Liver (tissue), 9 donors: ENCODE data around the gene SLC1A2. TPM values are rescaled to one million over a fixed set of nuclear protein-coding genes. Genes with fewer than 3 reads are reported as not detected.

Experiments used
- DNase-seq: peaks from one replicate; pipeline ENCODE4 v3.0.0-alpha.2; 2017; ENCODE audit warnings: low spot score
- H3K27ac ChIP-seq, 2 donors: one replicate each; pipeline ENCODE4 v1.7.0; 2013; ENCODE audit warnings: inconsistent platforms in 2 of 2, low read length in 2 of 2, control low read depth in 1 of 2, low read depth in 1 of 2, mild to moderate bottlenecking in 1 of 2
- H3K27me3 ChIP-seq, 4 donors: one replicate each; pipeline versions ENCODE4 v1.6.1 to v1.7.0; 2013; ENCODE audit warnings: low read length in 3 of 4, inconsistent platforms in 1 of 4, mild to moderate bottlenecking in 1 of 4, moderate library complexity in 1 of 4; ENCODE audit not compliant: control insufficient read depth in 4 of 4, insufficient read depth in 4 of 4
- H3K36me3 ChIP-seq, 4 donors: one replicate each; pipeline versions ENCODE4 v1.6.1 to v1.7.0; 2013; ENCODE audit warnings: low read length in 3 of 4, mild to moderate bottlenecking in 3 of 4, low read depth in 1 of 4, moderate library complexity in 1 of 4; ENCODE audit not compliant: control insufficient read depth in 4 of 4, insufficient read depth in 3 of 4
- H3K4me1 ChIP-seq, 4 donors: one replicate each; pipeline versions ENCODE4 v1.6.1 to v1.7.0; 2013; ENCODE audit warnings: low read length in 3 of 4, mild to moderate bottlenecking in 3 of 4, moderate library complexity in 1 of 4; ENCODE audit not compliant: control insufficient read depth in 4 of 4, insufficient read depth in 4 of 4
- H3K4me3 ChIP-seq, 3 donors: one replicate each; pipeline versions ENCODE4 v1.6.1 to v1.7.0; 2013; ENCODE audit warnings: low read length in 3 of 3, control low read depth in 1 of 3, low read depth in 1 of 3, mild to moderate bottlenecking in 1 of 3
- H3K9ac ChIP-seq, 2 donors: one replicate each; pipeline ENCODE4 v1.7.0; 2013; ENCODE audit warnings: low read length in 2 of 2, mild to moderate bottlenecking in 2 of 2, moderate library complexity in 2 of 2, control low read depth in 1 of 2, low read depth in 1 of 2
- H3K9me3 ChIP-seq, 4 donors: one replicate each; pipeline versions ENCODE4 v1.6.1 to v1.7.0; 2013; ENCODE audit warnings: low read length in 3 of 4; ENCODE audit not compliant: control insufficient read depth in 4 of 4
- ATF3 ChIP-seq: IDR thresholded peaks from 2 replicates; pipeline ENCODE4 v1.6.1; 2016; ENCODE audit warnings: antibody characterized with exemption
- EGR1 ChIP-seq, 2 donors: IDR thresholded peaks; 2 replicates each; pipeline ENCODE4 v1.6.1; 2016 to 2018; ENCODE audit warnings: antibody characterized with exemption in 2 of 2, low read depth in 2 of 2
- FOXA1 ChIP-seq: IDR thresholded peaks from 2 replicates; pipeline ENCODE4 v1.6.1; 2016; ENCODE audit warnings: antibody characterized with exemption
- FOXA2 ChIP-seq: IDR thresholded peaks from 2 replicates; pipeline ENCODE4 v1.6.1; 2016; ENCODE audit warnings: antibody characterized with exemption
- GABPA ChIP-seq, 2 donors: IDR thresholded peaks in 1 of 2; conservative IDR thresholded peaks in 1 of 2; 2 replicates each; pipeline ENCODE4 v1.6.1; 2016; ENCODE audit warnings: antibody characterized with exemption in 2 of 2, mild to moderate bottlenecking in 1 of 2, moderate library complexity in 1 of 2
- HNF4A ChIP-seq, 2 donors: conservative IDR thresholded peaks; 2 replicates each; pipeline ENCODE4 v1.6.1; 2016; ENCODE audit warnings: antibody characterized with exemption in 2 of 2, mild to moderate bottlenecking in 2 of 2
- HNF4G ChIP-seq: IDR thresholded peaks from 2 replicates; pipeline ENCODE4 v1.6.1; 2016; ENCODE audit warnings: antibody characterized with exemption
- MAX ChIP-seq: IDR thresholded peaks from 2 replicates; pipeline ENCODE4 v1.6.1; 2016; ENCODE audit warnings: antibody characterized with exemption
- RAD21 ChIP-seq, 2 donors: IDR thresholded peaks; 2 replicates each; pipeline ENCODE4 v1.6.1; 2016; ENCODE audit warnings: antibody characterized with exemption in 2 of 2, mild to moderate bottlenecking in 2 of 2
- RXRA ChIP-seq, 2 donors: IDR thresholded peaks; 2 replicates each; pipeline ENCODE4 v1.6.1; 2017 to 2018; ENCODE audit warnings: antibody characterized with exemption in 2 of 2, mild to moderate bottlenecking in 1 of 2
- SP1 ChIP-seq: IDR thresholded peaks from 2 replicates; pipeline ENCODE4 v1.6.1; 2018; ENCODE audit warnings: antibody characterized with exemption, mild to moderate bottlenecking
- TAF1 ChIP-seq: conservative IDR thresholded peaks from 2 replicates; pipeline ENCODE4 v1.6.1; 2016; ENCODE audit warnings: antibody characterized with exemption, mild to moderate bottlenecking
- YY1 ChIP-seq: IDR thresholded peaks from 2 replicates; pipeline ENCODE4 v1.6.1; 2016; ENCODE audit warnings: antibody characterized with exemption, mild to moderate bottlenecking
- ZBTB33 ChIP-seq: IDR thresholded peaks from 2 replicates; pipeline ENCODE4 v1.6.1; 2016; ENCODE audit warnings: antibody characterized with exemption
- WGBS: extraction: QIAGEN DNeasy Blood & Tissue Kit; methylation state at CpG from one replicate; pipeline ENCODE4 v1.1.7; 2013; 5-methylcytosine and 5-hydroxymethylcytosine counted together
- polyA plus RNA-seq, 2 donors: library from polyadenylated mRNA; stranded (reverse) in 1 of 2; unstranded in 1 of 2; fragments of 200-250 nt in 1 of 2; fragments of >200 nt in 1 of 2; fragmentation: Nextera tagmentation in 1 of 2; extraction: Ambion mirVana in 1 of 2; gene quantifications; one replicate each; pipeline versions ENCODE4 v1.2.1 to v1.2.3, GENCODE V29; 2013 to 2015
- total RNA-seq, 2 donors: library from RNA; depleted of rRNA; stranded (reverse); fragments of >200 nt; gene quantifications; one replicate each; pipeline ENCODE4 v1.2.3, GENCODE V29; 2014
- donor health status: healthy.
- donor health status: healthy.
- donor health status: healthy.
- donor health status: healthy.
- donor health status: healthy.

SLC1A2 gene
- total and polyA plus RNA-seq, 4 donors = 6.4 to 19.5 (median 13.5) TPM

- TF ChIP-seq HNF4G (no peak), GABPA (IDR thresholded peaks at IDR 0.05 in 1 of 2, conservative IDR thresholded peaks at IDR 0.05 in 1 of 2) (no peak), HNF4A (conservative IDR thresholded peaks at IDR 0.05) (no peak), RAD21 (IDR thresholded peaks at IDR 0.05) (no peak), FOXA2 (no peak), MAX (no peak), TAF1 (no peak), YY1 (no peak), FOXA1 (no peak), ZBTB33 (no peak), RXRA (IDR thresholded peaks at IDR 0.05) (no peak), ATF3 (no peak), SP1 (no peak)
These were observed 178.3 kb downstream of the SLC1A2 start for GRCh38 chr11:35241083-35241482.

GRCh38 chr11:35239471-35240075 lies 179.8 kb downstream of the SLC1A2 start:
- DNase-seq = no peak
- no peak overlapping the region for H3K27ac ChIP-seq

More at GRCh38 chr11:35241083-35241482, 178.3 kb downstream of the SLC1A2 start:
- no peak overlapping the region for H3K4me3 ChIP-seq
- no peaks in the 10 kb centered on the region for H3K9me3 ChIP-seq
- H3K27ac ChIP-seq = no peak overlapping the region
- 100% methylated on average over 1 of the region's 1 CpG for WGBS
- H3K4me1 ChIP-seq = peaks cover 0 to 7% (median 1%) of the 10 kb centered on the region in 4 donors
- no peak for DNase-seq
- no peaks in the 10 kb centered on the region for H3K36me3 ChIP-seq
- no peak overlapping the region for H3K9ac ChIP-seq
- H3K27me3 ChIP-seq = no peaks in the 10 kb centered on the region

GRCh38 chr11:35238882-35239281 lies 180.5 kb downstream of the SLC1A2 start:
- 81% methylated on average over 1 of the region's 1 CpG for WGBS
- no peaks in the 10 kb centered on the region for H3K27me3 ChIP-seq

More at GRCh38 chr11:35239471-35240075, 179.8 kb downstream of the SLC1A2 start:
- Histone ChIP-seq H3K9ac (no peak overlapping the region), H3K4me3 (no peak overlapping the region), H3K9me3 (no peaks in the 10 kb centered on the region), H3K4me1 (peaks cover 0 to 7% (median 1%) of the 10 kb centered on the region in 4 donors), H3K27me3 (no peaks in the 10 kb centered on the region), H3K36me3 (no peaks in the 10 kb centered on the region)
- WGBS = 69% methylated on average over 4 of the region's 4 CpGs
- no peak for TF ChIP-seq EGR1 (IDR thresholded peaks at IDR 0.05; ENCODE audit: low read depth in 2 of 2)
- TF ChIP-seq FOXA1 = no peak

More at GRCh38 chr11:35238882-35239281, 180.5 kb downstream of the SLC1A2 start:
- DNase-seq = no peak
- H3K9me3 ChIP-seq = no peaks in the 10 kb centered on the region
- no peak overlapping the region for H3K4me3 ChIP-seq
- peaks cover 0 to 7% (median 1%) of the 10 kb centered on the region in 4 donors for H3K4me1 ChIP-seq
- no peak overlapping the region for H3K9ac ChIP-seq
- TF ChIP-seq GABPA (IDR thresholded peaks at IDR 0.05 in 1 of 2, conservative IDR thresholded peaks at IDR 0.05 in 1 of 2) (no peak), FOXA1 (peak; percentile 12), FOXA2 (peak; percentile 33)
- H3K27ac ChIP-seq = no peak overlapping the region
- H3K36me3 ChIP-seq = no peaks in the 10 kb centered on the region
